ENCODE data around the gene GFOD2.

DNA sequence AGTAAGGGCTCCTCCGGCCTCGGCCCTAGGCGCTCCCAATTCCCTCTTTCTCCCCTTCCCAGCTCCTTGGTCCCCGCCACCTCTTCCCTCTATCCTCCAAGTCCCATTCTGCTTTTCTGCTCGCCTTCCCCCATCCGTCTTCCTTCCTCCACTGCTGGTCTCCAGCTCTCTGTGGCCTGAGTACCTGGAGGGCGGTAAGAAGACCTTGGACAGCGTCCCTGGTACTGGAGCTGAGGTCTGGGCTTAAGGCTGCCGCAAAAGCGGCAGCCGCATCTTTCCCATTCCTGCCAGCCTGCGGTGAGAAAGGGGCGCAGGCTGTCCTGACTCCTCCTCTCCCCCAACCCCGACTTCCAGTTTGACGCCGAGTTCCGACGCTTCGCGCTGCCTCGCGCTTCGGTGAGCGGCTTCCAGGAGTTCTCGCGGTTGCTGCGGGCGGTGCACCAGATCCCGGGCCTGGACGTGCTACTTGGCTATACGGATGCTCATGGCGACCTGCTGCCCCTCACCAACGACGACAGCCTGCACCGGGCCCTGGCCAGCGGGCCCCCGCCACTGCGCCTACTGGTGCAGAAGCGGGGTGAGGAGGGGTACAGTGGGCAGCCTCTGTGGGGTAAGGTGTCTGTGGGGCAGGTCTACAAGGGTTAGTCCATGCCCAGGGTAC, 57.9 kb downstream of the GFOD2 start:
- TF ChIP-seq ZSCAN29 (CRISPR knock-in tag; conservative IDR thresholded peaks at IDR 0.05) (no peak), RBM22 (optimal IDR thresholded peaks at IDR 0.05; ENCODE audit: low read length) (no peak), SMC3 (IDR thresholded peaks at IDR 0.05; ENCODE audit: low read length) (no peak), MEIS2 (CRISPR knock-in tag; IDR thresholded peaks at IDR 0.05) (no peak; the same call in 1 of the 2 replicates), ZNF670 (CRISPR knock-in tag; IDR thresholded peaks at IDR 0.05; ENCODE audit: borderline replicate concordance) (no peak), U2AF2 (IDR thresholded peaks at IDR 0.05; ENCODE audit: low read depth, low read length) (no peak), RXRB (CRISPR knock-in tag; IDR thresholded peaks at IDR 0.05; ENCODE audit: borderline replicate concordance) (no peak)
- TF ChIP-seq, protein P1, sequence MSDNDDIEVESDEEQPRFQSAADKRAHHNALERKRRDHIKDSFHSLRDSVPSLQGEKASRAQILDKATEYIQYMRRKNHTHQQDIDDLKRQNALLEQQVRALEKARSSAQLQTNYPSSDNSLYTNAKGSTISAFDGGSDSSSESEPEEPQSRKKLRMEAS (IDR thresholded peaks at IDR 0.05): no peak
- TF ChIP-seq, protein P2, sequence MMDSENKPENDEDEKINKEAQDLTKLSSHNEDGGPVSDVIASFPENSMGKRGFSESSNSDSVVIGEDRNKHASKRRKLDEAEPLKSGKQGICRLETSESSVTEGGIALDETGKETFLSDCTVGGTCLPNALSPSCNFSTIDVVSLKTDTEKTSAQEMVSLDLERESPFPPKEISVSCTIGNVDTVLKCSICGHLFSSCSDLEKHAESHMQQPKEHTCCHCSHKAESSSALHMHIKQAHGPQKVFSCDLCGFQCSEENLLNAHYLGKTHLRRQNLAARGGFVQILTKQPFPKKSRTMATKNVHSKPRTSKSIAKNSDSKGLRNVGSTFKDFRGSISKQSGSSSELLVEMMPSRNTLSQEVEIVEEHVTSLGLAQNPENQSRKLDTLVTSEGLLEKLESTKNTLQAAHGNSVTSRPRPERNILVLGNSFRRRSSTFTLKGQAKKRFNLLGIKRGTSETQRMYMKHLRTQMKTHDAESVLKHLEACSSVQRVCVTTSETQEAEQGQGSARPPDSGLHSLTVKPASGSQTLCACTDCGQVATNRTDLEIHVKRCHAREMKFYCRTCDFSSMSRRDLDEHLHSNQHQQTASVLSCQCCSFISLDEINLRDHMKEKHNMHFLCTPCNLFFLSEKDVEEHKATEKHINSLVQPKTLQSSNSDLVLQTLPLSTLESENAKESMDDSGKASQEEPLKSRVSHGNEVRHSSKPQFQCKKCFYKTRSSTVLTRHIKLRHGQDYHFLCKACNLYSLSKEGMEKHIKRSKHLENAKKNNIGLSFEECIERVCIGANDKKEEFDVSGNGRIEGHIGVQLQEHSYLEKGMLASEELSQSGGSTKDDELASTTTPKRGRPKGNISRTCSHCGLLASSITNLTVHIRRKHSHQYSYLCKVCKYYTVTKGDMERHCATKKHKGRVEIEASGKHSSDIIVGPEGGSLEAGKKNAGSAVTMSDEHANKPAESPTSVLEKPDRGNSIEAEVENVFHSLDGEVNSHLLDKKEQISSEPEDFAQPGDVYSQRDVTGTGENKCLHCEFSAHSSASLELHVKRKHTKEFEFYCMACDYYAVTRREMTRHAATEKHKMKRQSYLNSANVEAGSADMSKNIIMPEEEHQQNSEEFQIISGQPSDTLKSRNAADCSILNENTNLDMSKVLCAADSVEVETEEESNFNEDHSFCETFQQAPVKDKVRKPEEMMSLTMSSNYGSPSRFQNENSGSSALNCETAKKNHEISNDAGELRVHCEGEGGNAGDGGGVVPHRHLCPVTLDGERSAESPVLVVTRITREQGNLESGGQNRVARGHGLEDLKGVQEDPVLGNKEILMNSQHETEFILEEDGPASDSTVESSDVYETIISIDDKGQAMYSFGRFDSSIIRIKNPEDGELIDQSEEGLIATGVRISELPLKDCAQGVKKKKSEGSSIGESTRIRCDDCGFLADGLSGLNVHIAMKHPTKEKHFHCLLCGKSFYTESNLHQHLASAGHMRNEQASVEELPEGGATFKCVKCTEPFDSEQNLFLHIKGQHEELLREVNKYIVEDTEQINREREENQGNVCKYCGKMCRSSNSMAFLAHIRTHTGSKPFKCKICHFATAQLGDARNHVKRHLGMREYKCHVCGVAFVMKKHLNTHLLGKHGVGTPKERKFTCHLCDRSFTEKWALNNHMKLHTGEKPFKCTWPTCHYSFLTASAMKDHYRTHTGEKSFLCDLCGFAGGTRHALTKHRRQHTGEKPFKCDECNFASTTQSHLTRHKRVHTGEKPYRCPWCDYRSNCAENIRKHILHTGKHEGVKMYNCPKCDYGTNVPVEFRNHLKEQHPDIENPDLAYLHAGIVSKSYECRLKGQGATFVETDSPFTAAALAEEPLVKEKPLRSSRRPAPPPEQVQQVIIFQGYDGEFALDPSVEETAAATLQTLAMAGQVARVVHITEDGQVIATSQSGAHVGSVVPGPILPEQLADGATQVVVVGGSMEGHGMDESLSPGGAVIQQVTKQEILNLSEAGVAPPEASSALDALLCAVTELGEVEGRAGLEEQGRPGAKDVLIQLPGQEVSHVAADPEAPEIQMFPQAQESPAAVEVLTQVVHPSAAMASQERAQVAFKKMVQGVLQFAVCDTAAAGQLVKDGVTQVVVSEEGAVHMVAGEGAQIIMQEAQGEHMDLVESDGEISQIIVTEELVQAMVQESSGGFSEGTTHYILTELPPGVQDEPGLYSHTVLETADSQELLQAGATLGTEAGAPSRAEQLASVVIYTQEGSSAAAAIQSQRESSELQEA (CRISPR knock-in tag; IDR thresholded peaks at IDR 0.05; ENCODE audit: not compliant biosample characterization): no peak
